Stimulated activated CD8-positive, alpha-beta memory T cell treated with anti-CD3 and anti-CD28 coated beads, Interleukin-15, amount 100 ng/mL, for 1 hour (primary cell): Measurements from ENCODE around the gene MYCBPAP.

Source experiments
- DNase-seq: peaks from one replicate; pipeline ENCODE4 v3.0.0-alpha.2; 2020; ENCODE audit warnings: low read depth

Gene MYCBPAP

GRCh38 chr17:50507871-50508572 lies at the start of gene MYCBPAP:
TSS of gene MYCBPAP (plus strand) at chr17:50508439. CDS start at chr17:50508675, 236 bp downstream.
- DNase-seq, result peak; percentile 63

GRCh38 chr17:50458701-50459676 lies 49.2 kb upstream of the MYCBPAP start:
- no peak for DNase-seq

GRCh38 chr17:50459756-50460155 lies 48.5 kb upstream of the MYCBPAP start:
- no peak for DNase-seq

GRCh38 chr17:50460831-50461526 lies 47.3 kb upstream of the MYCBPAP start:
- DNase-seq, result no peak

- no peak for DNase-seq
Observed at GRCh38 chr17:50461550-50462132, 46.6 kb upstream of the MYCBPAP start.

GRCh38 chr17:50462446-50462845 lies 45.8 kb upstream of the MYCBPAP start:
- no peak for DNase-seq

GRCh38 chr17:50464121-50464520 lies 44.1 kb upstream of the MYCBPAP start:
- DNase-seq, result no peak

- no peak for DNase-seq
Observed at GRCh38 chr17:50464736-50465135, 43.5 kb upstream of the MYCBPAP start.

GRCh38 chr17:50465171-50465570 lies 43.1 kb upstream of the MYCBPAP start:
- no peak for DNase-seq

GRCh38 chr17:50465635-50466034 lies 42.6 kb upstream of the MYCBPAP start:
- no peak for DNase-seq

GRCh38 chr17:50466371-50467113 lies 41.7 kb upstream of the MYCBPAP start:
- no peak for DNase-seq

GRCh38 chr17:50467114-50467854 lies 41.0 kb upstream of the MYCBPAP start:
- no peak for DNase-seq

- no peak for DNase-seq
Observed at GRCh38 chr17:50467855-50468303, 40.4 kb upstream of the MYCBPAP start.

GRCh38 chr17:50468304-50469207 lies 39.7 kb upstream of the MYCBPAP start, which contains the start of gene CHAD:
TSS of gene CHAD (minus strand) at chr17:50468880. CDS start at chr17:50468813, 67 bp downstream.
- no peak for DNase-seq

GRCh38 chr17:50469208-50469605 lies 39.0 kb upstream of the MYCBPAP start:
- no peak for DNase-seq

- DNase-seq, result no peak
Observed at GRCh38 chr17:50469671-50470305, 38.5 kb upstream of the MYCBPAP start.

- DNase-seq, result no peak
Observed at GRCh38 chr17:50470426-50470825, 37.8 kb upstream of the MYCBPAP start.

- DNase-seq, result no peak
Observed at GRCh38 chr17:50471009-50471905, 37.0 kb upstream of the MYCBPAP start.
